Coronary artery (tissue), 2 donors: ENCODE results near the gene TRRAP.

Source experiments
- DNase-seq: peaks from one replicate; pipeline ENCODE4 v3.0.0-alpha.2; 2017; ENCODE audit warnings: low spot score
- H3K27ac ChIP-seq, 2 donors: fragments of 200-600 bp; sonication (generic); one replicate each; pipeline ENCODE4 v1.5.1; 2016 to 2019
- H3K4me3 ChIP-seq: fragments of 200-600 bp; sonication (generic); 2 replicates; pipeline ENCODE4 v1.5.1; 2016; ENCODE audit warnings: mild to moderate bottlenecking, moderate library complexity
- CTCF ChIP-seq: fragments of 200-600 bp; sonication (generic); IDR thresholded peaks from one replicate; pipeline ENCODE4 v1.5.1; 2019; ENCODE audit warnings: antibody characterized with exemption

The TRRAP gene

GRCh38 chr7:99029466-99030435, 151.4 kb downstream of the TRRAP start:
- Histone ChIP-seq H3K27ac (peak overlapping the region; percentile 55 to 95), H3K4me3 (no peak overlapping the region)
- TF ChIP-seq CTCF, result no peak
- no peak for DNase-seq

GRCh38 chr7:99030457-99030856, 152.1 kb downstream of the TRRAP start:
- TF ChIP-seq CTCF, result no peak
- Histone ChIP-seq H3K27ac (peak overlapping the region; percentile 55 to 95), H3K4me3 (no peak overlapping the region)
- DNase-seq, result peak; percentile 68

- H3K27ac ChIP-seq, result peak overlapping the region; percentile 55 to 95
- no peak overlapping the region for H3K4me3 ChIP-seq
- peak; percentile 86 for DNase-seq
- TF ChIP-seq CTCF, result no peak
Observed at GRCh38 chr7:99030951-99031350, 152.6 kb downstream of the TRRAP start.

GRCh38 chr7:99031496-99031895, 153.2 kb downstream of the TRRAP start:
- no peak for DNase-seq
- H3K27ac ChIP-seq, result peak overlapping the region; percentile 55 to 95
- H3K4me3 ChIP-seq, result peak overlapping the region; percentile 15
- TF ChIP-seq CTCF, result no peak

- DNase-seq, result no peak
- Histone ChIP-seq H3K27ac (peak overlapping the region; percentile 55 to 67), H3K4me3 (no peak overlapping the region)
- no peak for TF ChIP-seq CTCF
Observed at GRCh38 chr7:99032928-99033327, 154.6 kb downstream of the TRRAP start.

GRCh38 chr7:99033765-99034164, 155.4 kb downstream of the TRRAP start:
- Histone ChIP-seq H3K27ac (peak overlapping the region; percentile 42 to 67), H3K4me3 (no peak overlapping the region)
- DNase-seq, result peak; percentile 69
- TF ChIP-seq CTCF, result no peak
